IMR-90 (cell line): Measurements from ENCODE around the gene PRKCH. TPM values are rescaled to one million over a fixed set of nuclear protein-coding genes. Genes with fewer than 3 reads are reported as not detected.
A peak's percentile ranks its signal among the peaks of the same experiment; 100 is the strongest.

Experiments
- ATAC-seq: fragments of 200-7000 bp; cut with Tn5 transposase; 2 replicates; pipeline ENCODE4 v1.9.1; 2020; ENCODE audit warnings: low read depth, mild to moderate bottlenecking, moderate library complexity
- BruUV-seq: library from RNA; stranded (reverse); fragments of 400-500 nt; replicated peaks from 2 replicates; lab custom pipeline; 2021; lab: Mats Ljungman, UMichigan
- CTCF ChIA-PET: fragments of 300-600 bp; formaldehyde crosslinking; extraction: SDS; loops from one replicate; lab custom pipeline; 2021; ENCODE audit warnings: antibody characterized with exemption; lab: Yijun Ruan, JAX
- POLR2A ChIA-PET: fragments of 300-600 bp; sonication (Branson Sonifier 250); formaldehyde crosslinking; loops from one replicate; lab custom pipeline; 2022; ENCODE audit warnings: antibody characterized with exemption; ENCODE audit not compliant: unreplicated experiment; lab: Charles Lee
- DNase-seq: peaks from one replicate; pipeline ENCODE4 v3.0.0; 2013
- H2AFZ ChIP-seq: replicated peaks from 2 replicates; pipeline ENCODE3; 2013; ENCODE audit warnings: low read length, mild to moderate bottlenecking; ENCODE audit not compliant: poor library complexity
- H2AK5ac ChIP-seq: 2 replicates; pipeline ENCODE4 v1.6.1; 2013; ENCODE audit warnings: low read depth, low read length, inconsistent platforms
- H2AK9ac ChIP-seq: replicated peaks from 2 replicates; pipeline ENCODE3; 2013; ENCODE audit warnings: mild to moderate bottlenecking, low read depth, low read length, moderate library complexity; ENCODE audit not compliant: poor library complexity
- H2BK120ac ChIP-seq: 2 replicates; pipeline ENCODE4 v1.6.1; 2013; ENCODE audit warnings: low read depth, low read length, inconsistent platforms
- H2BK15ac ChIP-seq: 3 replicates; pipeline ENCODE4 v1.6.1; 2013; ENCODE audit warnings: low read depth, low read length, inconsistent platforms
- H2BK20ac ChIP-seq: 2 replicates; pipeline ENCODE4 v1.6.1; 2013; ENCODE audit warnings: low read depth, mild to moderate bottlenecking, inconsistent platforms, low read length, moderate library complexity
- H2BK5ac ChIP-seq: 2 replicates; pipeline ENCODE4 v1.6.1; 2013; ENCODE audit warnings: mild to moderate bottlenecking, low read depth, low read length, inconsistent platforms; ENCODE audit not compliant: poor library complexity, severe bottlenecking
- H3K14ac ChIP-seq: replicated peaks from 2 replicates; pipeline ENCODE4 v1.6.1; 2013; ENCODE audit warnings: low read depth, low read length, inconsistent platforms
- H3K18ac ChIP-seq: 2 replicates; pipeline ENCODE4 v1.6.1; 2013; ENCODE audit warnings: low read depth, low read length, control low read depth
- H3K23ac ChIP-seq: 2 replicates; pipeline ENCODE4 v1.6.1; 2013; ENCODE audit warnings: low read depth, low read length, inconsistent platforms
- H3K27ac ChIP-seq: 2 replicates; pipeline ENCODE4 v1.5.1; 2013; ENCODE audit warnings: mild to moderate bottlenecking, control low read depth, low read length; ENCODE audit not compliant: insufficient read depth
- H3K27me3 ChIP-seq: 2 replicates; pipeline ENCODE4 v1.6.1; 2013; ENCODE audit warnings: low read length; ENCODE audit not compliant: control insufficient read depth, insufficient read depth
- H3K36me3 ChIP-seq: 2 replicates; pipeline ENCODE4 v1.6.1; 2013; ENCODE audit warnings: low read length, mixed read lengths; ENCODE audit not compliant: control insufficient read depth, insufficient read depth
- H3K4ac ChIP-seq: 2 replicates; pipeline ENCODE4 v1.6.1; 2013; ENCODE audit warnings: low read depth, low read length, inconsistent platforms
- H3K4me1 ChIP-seq: 2 replicates; pipeline ENCODE4 v1.6.1; 2013; ENCODE audit warnings: low read length, mixed read lengths; ENCODE audit not compliant: control insufficient read depth, insufficient read depth
- H3K4me2 ChIP-seq: 2 replicates; pipeline ENCODE4 v1.6.1; 2013; ENCODE audit warnings: low read depth, mild to moderate bottlenecking, control low read depth, low read length, moderate library complexity
- H3K4me3 ChIP-seq: 2 replicates; pipeline ENCODE4 v1.5.1; 2013; ENCODE audit warnings: low read depth, mild to moderate bottlenecking, control low read depth, low read length, moderate library complexity; ENCODE audit not compliant: insufficient read depth
- H3K56ac ChIP-seq: 2 replicates; pipeline ENCODE4 v1.6.1; 2013; ENCODE audit warnings: low read length, inconsistent platforms; ENCODE audit not compliant: insufficient read depth; ENCODE audit errors: extremely low read depth
- H3K79me1 ChIP-seq, 2 experiments: 2 replicates each; pipeline ENCODE4 v1.6.1; 2013; ENCODE audit warnings: low read length in 2 of 2, inconsistent platforms in 1 of 2, low read depth in 1 of 2
- H3K9ac ChIP-seq: 2 replicates; pipeline ENCODE4 v1.6.1; 2013; ENCODE audit warnings: low read depth, low read length, control low read depth
- H3K9me1 ChIP-seq: 2 replicates; pipeline ENCODE4 v1.6.1; 2013; ENCODE audit warnings: low read length, inconsistent platforms; ENCODE audit not compliant: insufficient read depth
- H3K9me3 ChIP-seq: 2 replicates; pipeline ENCODE4 v1.6.1; 2013; ENCODE audit warnings: low read length; ENCODE audit not compliant: control insufficient read depth, insufficient read depth
- H4K20me1 ChIP-seq: 2 replicates; pipeline ENCODE4 v1.6.1; 2013; ENCODE audit warnings: low read length, inconsistent platforms; ENCODE audit not compliant: insufficient read depth
- H4K5ac ChIP-seq: 2 replicates; pipeline ENCODE4 v1.6.1; 2013; ENCODE audit warnings: mild to moderate bottlenecking, low read depth, low read length, control low read depth
- H4K8ac ChIP-seq, 2 experiments: 2 replicates each; pipeline ENCODE4 v1.6.1; 2013; ENCODE audit warnings: low read depth in 2 of 2, low read length in 2 of 2, control low read depth in 1 of 2, inconsistent platforms in 1 of 2
- H4K91ac ChIP-seq: 2 replicates; pipeline ENCODE4 v1.6.1; 2013; ENCODE audit warnings: low read depth, low read length, inconsistent platforms; ENCODE audit not compliant: insufficient read depth
- BHLHE40 ChIP-seq: fragments of 150-350 bp; IDR thresholded peaks from 2 replicates; pipeline ENCODE4 v1.6.1; 2016; ENCODE audit warnings: mild to moderate bottlenecking, low read depth, low read length
- CEBPB ChIP-seq: IDR thresholded peaks from 2 replicates; pipeline ENCODE4 v1.6.1; 2012; ENCODE audit warnings: low read depth, low read length, improper control_type of control experiment
- CHD1 ChIP-seq: IDR thresholded peaks from 2 replicates; pipeline ENCODE4 v1.6.1; 2012; ENCODE audit warnings: low read depth, low read length, improper control_type of control experiment
- CTCF ChIP-seq: conservative IDR thresholded peaks from 2 replicates; pipeline ENCODE4 v1.5.1; 2012; ENCODE audit warnings: mild to moderate bottlenecking, low read depth, low read length, improper control_type of control experiment
- ELK1 ChIP-seq: fragments of 150-350 bp; IDR thresholded peaks from 2 replicates; pipeline ENCODE4 v1.6.1; 2016; ENCODE audit warnings: low read depth, mild to moderate bottlenecking, low read length, moderate library complexity, borderline replicate concordance
- FOS ChIP-seq: fragments of 150-350 bp; IDR thresholded peaks from 2 replicates; pipeline ENCODE4 v1.6.1; 2016; ENCODE audit warnings: low read depth, low read length
- MAFK ChIP-seq: IDR thresholded peaks from 2 replicates; pipeline ENCODE4 v1.6.1; 2012; ENCODE audit warnings: low read depth, low read length, improper control_type of control experiment
- MAZ ChIP-seq: IDR thresholded peaks from 2 replicates; pipeline ENCODE4 v1.6.1; 2012; ENCODE audit warnings: low read depth, mild to moderate bottlenecking, low read length, improper control_type of control experiment, moderate library complexity, borderline replicate concordance
- MXI1 ChIP-seq: IDR thresholded peaks from 2 replicates; pipeline ENCODE4 v1.6.1; 2012; ENCODE audit warnings: low read depth, mild to moderate bottlenecking, low read length, moderate library complexity, borderline replicate concordance
- NFE2L2 ChIP-seq: fragments of 150-350 bp; IDR thresholded peaks from 2 replicates; pipeline ENCODE4 v1.6.1; 2016; ENCODE audit warnings: low read depth, mild to moderate bottlenecking, low read length
- POLR2A ChIP-seq: IDR thresholded peaks from 2 replicates; pipeline ENCODE4 v1.6.1; 2012; ENCODE audit warnings: mild to moderate bottlenecking, low read depth, low read length
- RAD21 ChIP-seq: IDR thresholded peaks from 2 replicates; pipeline ENCODE4 v1.6.1; 2012; ENCODE audit warnings: low read length, improper control_type of control experiment
- RCOR1 ChIP-seq: IDR thresholded peaks from 2 replicates; pipeline ENCODE4 v1.6.1; 2012; ENCODE audit warnings: mild to moderate bottlenecking, low read length, improper control_type of control experiment; ENCODE audit not compliant: insufficient replicate concordance
- RFX5 ChIP-seq: IDR thresholded peaks from 2 replicates; pipeline ENCODE4 v1.8.0; 2012; ENCODE audit warnings: low read depth, mild to moderate bottlenecking, low read length, moderate library complexity
- SMC3 ChIP-seq: fragments of 150-350 bp; IDR thresholded peaks from 2 replicates; pipeline ENCODE4 v1.6.1; 2016; ENCODE audit warnings: low read depth, mild to moderate bottlenecking, antibody characterized with exemption, low read length, moderate library complexity
- USF2 ChIP-seq: fragments of 150-350 bp; IDR thresholded peaks from 2 replicates; pipeline ENCODE4 v1.6.1; 2017; ENCODE audit warnings: mild to moderate bottlenecking, antibody characterized with exemption, low read length, low read depth
- WGBS, 2 experiments: methylation state at CpG; one replicate each; pipeline versions ENCODE4 v1.1.5 to v1.1.7; 2013; ENCODE audit warnings: missing lambda C conversion rate in 2 of 2; ENCODE audit not compliant: insufficient read length in 1 of 2; ENCODE audit errors: extremely low coverage in 2 of 2; 5-methylcytosine and 5-hydroxymethylcytosine counted together
- dilution Hi-C: fragments of 300-500 bp; cut with HindIII; formaldehyde crosslinking; loops from one replicate; pipeline ENCODE4 v1.14.3; 2018; ENCODE audit warnings: low sequenced_read_pairs; ENCODE audit not compliant: unreplicated experiment
- in situ Hi-C: fragments of 300-500 bp; cut with MboI; formaldehyde crosslinking; loops from 3 replicates; pipeline ENCODE4 v1.14.3; 2019; ENCODE audit warnings: low sequenced_read_pairs, inconsistent platforms, mixed read lengths
- intact Hi-C: fragments of 100-400 bp; cut with micrococcal nuclease; formaldehyde crosslinking; loops from 2 replicates; pipeline ENCODE4 v1.10.0; 2022
- polyA plus RNA-seq, 3 experiments: library from polyadenylated mRNA; depleted of rRNA; stranded (reverse); fragments of >200 nt; gene quantifications; 2 replicates each; pipeline ENCODE4 v1.2.3, GENCODE V29; 2012; ENCODE audit warnings: low replicate concordance in 1 of 3
- total RNA-seq: library from RNA; depleted of rRNA; stranded (reverse); fragments of >200 nt; gene quantifications from 2 replicates; pipeline ENCODE4 v1.2.3, GENCODE V29; 2012

Gene PRKCH
- total and polyA plus RNA-seq, 2 of the 4 experiments (the other 2 are of a cell fraction), result 1.6 to 2.3 TPM

- no peak for TF ChIP-seq RAD21
- TF ChIP-seq ELK1, result no peak
- TF ChIP-seq CHD1, result no peak
- no peak for TF ChIP-seq MAFK
- no peak for TF ChIP-seq MAZ
- TF ChIP-seq RFX5, result no peak
- TF ChIP-seq USF2, result no peak
- no peak for TF ChIP-seq CTCF
- no peak for TF ChIP-seq SMC3
- no peak for TF ChIP-seq BHLHE40
- TF ChIP-seq RCOR1, result no peak
- TF ChIP-seq FOS, result no peak
- no peak for TF ChIP-seq POLR2A
- TF ChIP-seq NFE2L2, result no peak
- TF ChIP-seq MXI1, result no peak
- no peak for TF ChIP-seq CEBPB
- H3K27ac ChIP-seq, result peak overlapping the region; percentile 78
- no peak overlapping the region for H3K4me2 ChIP-seq
- H2AFZ ChIP-seq, result peak overlapping the region; percentile 80
- H3K79me1 ChIP-seq, result peaks cover 12 to 34% of the 10 kb centered on the region in 2 experiments; a peak in 3 of 4 replicates
- H3K9me3 ChIP-seq, result no peaks in the 10 kb centered on the region
- peak overlapping the region; percentile 90; the same call in 1 of the 2 replicates for H2BK20ac ChIP-seq
- H3K18ac ChIP-seq, result peak overlapping the region; percentile 94
- H4K8ac ChIP-seq, result peak overlapping the region; percentile 67 to 69; a peak in 3 of 4 replicates
- H3K4me3 ChIP-seq, result no peak overlapping the region
- ChIA-PET POLR2A (no interaction called here), CTCF (interaction anchor here (0.6 kb wide), 1 partner anchor 75 kb away, joined by 3 read pairs; no protein-coding TSS in a partner anchor)
- no TSS peak for BruUV-seq
- peak overlapping the region; percentile 77; the same call in 1 of the 2 replicates for H3K14ac ChIP-seq
- 44% methylated on average over 20 of the region's 34 CpGs; no CpG with 5 or more reads in 1 of the 2 experiments for WGBS, 2 experiments
- no peaks in the 10 kb centered on the region for H3K27me3 ChIP-seq
- peaks cover 29% of the 10 kb centered on the region for H3K9me1 ChIP-seq
- DNase-seq (no peak), ATAC-seq (no peak)
- no peaks in the 10 kb centered on the region for H4K20me1 ChIP-seq
- peak overlapping the region; percentile 81; the same call in 2 of the 3 replicates for H2BK15ac ChIP-seq
- peak overlapping the region; percentile 94 for H4K91ac ChIP-seq
- H2BK120ac ChIP-seq, result peak overlapping the region; percentile 88; the same call in 1 of the 2 replicates
- in situ Hi-C loops (loop anchor here (25.0 kb wide), 1 partner anchor 931 kb away; the partner anchor contains the start of gene SIX1), dilution Hi-C loops (no loop called here), intact Hi-C loops (no loop called here)
- peak overlapping the region; percentile 91 for H3K4ac ChIP-seq
- peak overlapping the region; percentile 48; the same call in 1 of the 2 replicates for H3K23ac ChIP-seq
- peak overlapping the region; percentile 5 for H2AK9ac ChIP-seq
- peak overlapping the region; percentile 94 for H4K5ac ChIP-seq
- H3K9ac ChIP-seq, result 0 out of 2 replicates have a peak overlapping the region, but pooled peaks have one; percentile 33
- peak overlapping the region; percentile 97 for H2AK5ac ChIP-seq
- no peaks in the 10 kb centered on the region for H3K36me3 ChIP-seq
- H3K4me1 ChIP-seq, result peaks cover 55% of the 10 kb centered on the region
- no peak overlapping the region for H3K56ac ChIP-seq
- peak overlapping the region; percentile 68 for H2BK5ac ChIP-seq
Observed at GRCh38 chr14:61568572-61569011, 247.2 kb downstream of the PRKCH start.
